Adrenal gland (tissue), 5 donors: Measurements from ENCODE around the gene HDGF.

Experiments used
- POLR2A ChIP-seq, 2 donors: fragments of 450-650 bp; IDR thresholded peaks; one replicate each; pipeline ENCODE4 v1.6.1; 2017; ENCODE audit warnings: antibody characterized with exemption in 2 of 2, mild to moderate bottlenecking in 2 of 2, moderate library complexity in 1 of 2
- TF ChIP-seq, protein P1 (sequence below), 6 experiments: fragments of 450-650 bp in 4 of 6; fragments of 200-600 bp in 2 of 6; sonication (generic) in 1 of 6; IDR thresholded peaks; 1 replicate in 5 of 6; 2 replicates in 1 of 6; pipeline versions ENCODE4 v1.5.1 to v1.8.0; 2016 to 2021; ENCODE audit warnings: antibody characterized with exemption in 6 of 6, mild to moderate bottlenecking in 2 of 6, moderate library complexity in 1 of 6
- donor health status: DM: no; HTN: no; CAD: no.

DNA sequence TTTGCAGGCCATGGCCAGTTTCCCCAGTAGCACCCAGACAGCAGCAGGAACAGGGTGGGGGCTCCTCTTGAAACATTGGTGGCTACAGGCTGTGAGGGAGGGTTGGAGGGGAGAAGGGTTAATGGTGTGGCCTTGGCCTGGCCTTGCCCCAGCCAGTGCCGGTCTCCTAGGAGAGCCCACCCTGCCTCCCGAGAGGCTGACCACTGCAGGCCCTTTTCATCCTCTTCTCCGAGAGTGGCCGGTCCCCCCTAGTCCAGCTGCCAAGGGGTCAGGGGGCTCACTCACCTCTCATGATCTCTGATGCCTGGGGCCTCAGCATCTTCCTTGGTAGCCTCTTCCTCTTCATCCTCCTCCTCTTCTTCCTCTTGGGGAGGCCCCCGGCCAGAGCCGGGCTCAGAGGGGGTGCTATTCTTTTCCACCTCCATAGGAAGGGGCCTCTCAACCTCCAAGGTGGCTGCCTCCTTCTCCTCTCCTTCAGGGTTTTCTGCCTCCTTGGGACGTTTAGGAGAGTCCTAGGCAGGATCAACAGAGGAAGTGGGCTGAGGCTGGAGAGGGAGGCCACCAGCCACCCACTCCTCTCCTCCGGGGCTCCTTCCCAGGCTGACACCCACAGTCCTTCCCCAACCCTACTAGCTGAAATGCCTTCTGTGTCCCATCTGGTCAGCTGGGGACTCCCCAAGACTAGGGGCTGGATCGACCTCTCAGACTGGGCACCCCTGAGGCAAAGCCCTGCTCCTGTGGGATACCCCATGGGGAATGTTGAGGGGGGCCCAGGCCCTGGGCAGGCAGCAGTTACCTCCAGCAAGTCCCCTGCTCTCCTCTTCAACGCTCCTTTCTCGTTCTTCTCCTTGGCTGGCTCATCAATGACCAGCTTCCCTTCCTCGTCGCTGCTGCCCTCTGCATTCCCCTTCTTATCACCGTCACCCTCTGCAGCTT, 7.8 kb downstream of the HDGF start:
- TF ChIP-seq, protein P1, sequence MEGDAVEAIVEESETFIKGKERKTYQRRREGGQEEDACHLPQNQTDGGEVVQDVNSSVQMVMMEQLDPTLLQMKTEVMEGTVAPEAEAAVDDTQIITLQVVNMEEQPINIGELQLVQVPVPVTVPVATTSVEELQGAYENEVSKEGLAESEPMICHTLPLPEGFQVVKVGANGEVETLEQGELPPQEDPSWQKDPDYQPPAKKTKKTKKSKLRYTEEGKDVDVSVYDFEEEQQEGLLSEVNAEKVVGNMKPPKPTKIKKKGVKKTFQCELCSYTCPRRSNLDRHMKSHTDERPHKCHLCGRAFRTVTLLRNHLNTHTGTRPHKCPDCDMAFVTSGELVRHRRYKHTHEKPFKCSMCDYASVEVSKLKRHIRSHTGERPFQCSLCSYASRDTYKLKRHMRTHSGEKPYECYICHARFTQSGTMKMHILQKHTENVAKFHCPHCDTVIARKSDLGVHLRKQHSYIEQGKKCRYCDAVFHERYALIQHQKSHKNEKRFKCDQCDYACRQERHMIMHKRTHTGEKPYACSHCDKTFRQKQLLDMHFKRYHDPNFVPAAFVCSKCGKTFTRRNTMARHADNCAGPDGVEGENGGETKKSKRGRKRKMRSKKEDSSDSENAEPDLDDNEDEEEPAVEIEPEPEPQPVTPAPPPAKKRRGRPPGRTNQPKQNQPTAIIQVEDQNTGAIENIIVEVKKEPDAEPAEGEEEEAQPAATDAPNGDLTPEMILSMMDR (IDR thresholded peaks at IDR 0.05): no peak
- no peak for TF ChIP-seq POLR2A (IDR thresholded peaks at IDR 0.05)
